GM10847 (cell line): ENCODE measurements around the gene AGTR1.

Experiments
- POLR2A ChIP-seq: IDR thresholded peaks from 2 replicates; pipeline ENCODE4 v1.6.1; 2011; ENCODE audit not compliant: insufficient read length; ENCODE audit errors: extremely low read depth

AGTR1 gene

DNA sequence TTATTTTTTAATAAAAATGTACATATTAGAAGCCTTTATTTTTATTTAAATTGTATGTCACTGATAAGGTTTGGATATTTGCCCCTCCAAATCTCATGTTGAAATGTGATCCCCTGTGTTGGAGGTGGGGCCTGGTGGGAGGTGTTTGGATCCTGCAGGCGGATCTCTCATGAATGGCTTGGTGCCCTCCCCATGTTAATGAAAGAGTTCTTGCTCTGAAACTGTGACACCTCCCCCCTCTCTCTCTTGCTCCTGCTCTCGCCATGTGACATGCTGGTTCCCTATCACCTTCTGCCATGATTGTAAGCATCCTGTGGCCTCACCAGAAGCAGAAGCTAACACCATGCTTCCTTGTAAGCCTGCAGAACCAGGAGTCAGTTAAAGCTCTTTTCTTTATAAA lies 13.0 kb downstream of the AGTR1 start:
- no peak for TF ChIP-seq POLR2A

DNA sequence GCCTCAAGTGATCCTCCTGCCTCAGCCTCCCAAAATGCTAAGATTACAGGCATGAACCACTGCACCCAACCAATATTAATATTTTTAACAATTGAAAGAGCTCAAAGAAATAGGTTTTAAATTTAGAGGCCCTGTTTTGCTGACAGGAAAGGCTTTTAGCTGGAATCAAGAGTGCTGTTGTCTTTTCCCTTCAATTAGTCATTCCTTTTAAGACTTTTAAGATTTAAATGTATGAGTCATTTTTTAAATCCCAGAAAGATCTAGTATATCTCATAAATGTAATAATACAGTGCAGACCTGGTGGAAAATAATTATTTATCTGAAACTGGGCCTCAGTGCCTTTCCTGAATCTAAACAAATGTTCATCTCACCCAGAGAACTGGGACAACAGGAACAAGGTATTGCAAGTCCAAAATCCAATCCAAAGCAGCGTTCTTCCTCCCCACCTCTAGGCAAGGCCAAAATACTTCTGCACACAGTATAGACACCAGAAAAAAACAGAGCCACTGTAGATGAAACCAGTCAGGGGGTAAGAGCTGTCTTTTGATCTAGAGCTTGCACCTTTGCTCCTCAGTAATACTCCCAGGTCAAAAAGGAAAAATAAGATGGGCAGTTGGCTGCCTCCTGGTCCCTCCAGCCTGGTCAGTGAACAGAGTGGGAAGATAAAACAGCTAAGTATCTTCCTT lies 14.4 kb downstream of the AGTR1 start:
- TF ChIP-seq POLR2A: no peak

DNA sequence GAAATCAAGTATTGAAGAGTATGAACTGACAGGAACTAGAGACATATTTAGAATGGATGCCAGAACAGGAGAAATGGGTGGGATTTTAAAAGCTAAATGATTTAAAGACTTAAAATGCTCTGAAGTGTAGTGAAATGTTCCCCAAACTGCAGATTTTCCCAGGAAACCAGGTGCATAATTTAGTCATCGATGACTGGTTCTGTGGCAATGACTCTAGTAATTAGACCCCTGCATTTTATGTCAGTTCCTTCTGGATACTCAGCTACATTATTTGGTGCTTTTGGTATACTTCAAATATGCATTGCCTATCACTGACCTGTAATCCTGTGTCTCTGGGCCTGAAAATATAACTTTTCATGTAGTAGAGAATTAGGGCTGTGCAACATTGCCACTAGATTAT lies 16.8 kb downstream of the AGTR1 start:
- no peak for TF ChIP-seq POLR2A

DNA sequence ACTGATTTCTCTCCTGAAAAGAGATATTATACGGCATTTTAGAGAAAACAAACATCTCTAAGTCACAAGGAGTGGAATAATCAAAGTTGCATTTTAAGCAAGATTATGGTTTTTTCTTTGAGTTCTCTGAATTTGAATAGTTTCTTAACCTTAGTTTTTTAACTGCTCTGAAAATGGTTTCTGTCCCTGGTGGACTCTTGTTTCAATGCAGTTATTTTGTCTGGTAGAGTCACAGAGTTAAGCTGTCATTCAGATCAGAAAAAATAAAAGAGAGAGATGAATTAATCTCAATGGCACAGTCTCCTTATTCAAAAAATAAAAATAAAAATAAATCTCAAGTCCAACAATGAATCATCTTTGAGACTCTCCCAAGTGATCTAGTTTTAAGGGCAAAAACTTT lies 19.0 kb downstream of the AGTR1 start:
- no peak for TF ChIP-seq POLR2A

DNA sequence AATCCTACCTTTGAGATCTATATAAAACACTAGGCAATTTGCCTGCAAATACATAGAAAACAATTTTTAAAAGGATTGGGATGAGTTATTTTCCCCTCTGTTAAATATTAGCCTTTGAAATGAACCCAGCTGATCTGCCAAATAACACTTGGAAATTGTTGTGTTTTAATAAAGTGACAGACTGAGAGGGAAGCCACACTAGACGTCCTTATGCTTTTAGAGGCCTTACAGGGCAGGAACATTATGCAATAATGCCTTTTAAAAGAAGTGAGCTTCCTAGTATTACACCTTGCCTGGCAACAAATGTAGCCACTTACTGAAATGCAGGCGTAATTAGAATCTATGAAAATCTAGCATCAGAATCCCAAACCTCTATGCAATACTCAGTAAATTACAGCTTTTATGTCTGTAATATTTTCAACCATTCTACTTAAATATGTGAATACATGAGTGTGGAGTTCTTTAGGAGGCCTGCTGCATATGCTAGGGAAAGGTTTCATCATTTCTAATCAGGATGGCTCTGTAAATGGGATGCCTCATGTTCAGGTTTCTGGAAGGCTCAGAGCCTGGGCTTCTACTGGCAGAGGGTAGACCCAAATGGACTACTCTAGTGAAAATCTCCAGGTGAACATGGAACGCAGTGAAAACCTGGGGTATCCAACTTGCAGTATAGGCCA lies 20.3 kb downstream of the AGTR1 start:
- no peak for TF ChIP-seq POLR2A

DNA sequence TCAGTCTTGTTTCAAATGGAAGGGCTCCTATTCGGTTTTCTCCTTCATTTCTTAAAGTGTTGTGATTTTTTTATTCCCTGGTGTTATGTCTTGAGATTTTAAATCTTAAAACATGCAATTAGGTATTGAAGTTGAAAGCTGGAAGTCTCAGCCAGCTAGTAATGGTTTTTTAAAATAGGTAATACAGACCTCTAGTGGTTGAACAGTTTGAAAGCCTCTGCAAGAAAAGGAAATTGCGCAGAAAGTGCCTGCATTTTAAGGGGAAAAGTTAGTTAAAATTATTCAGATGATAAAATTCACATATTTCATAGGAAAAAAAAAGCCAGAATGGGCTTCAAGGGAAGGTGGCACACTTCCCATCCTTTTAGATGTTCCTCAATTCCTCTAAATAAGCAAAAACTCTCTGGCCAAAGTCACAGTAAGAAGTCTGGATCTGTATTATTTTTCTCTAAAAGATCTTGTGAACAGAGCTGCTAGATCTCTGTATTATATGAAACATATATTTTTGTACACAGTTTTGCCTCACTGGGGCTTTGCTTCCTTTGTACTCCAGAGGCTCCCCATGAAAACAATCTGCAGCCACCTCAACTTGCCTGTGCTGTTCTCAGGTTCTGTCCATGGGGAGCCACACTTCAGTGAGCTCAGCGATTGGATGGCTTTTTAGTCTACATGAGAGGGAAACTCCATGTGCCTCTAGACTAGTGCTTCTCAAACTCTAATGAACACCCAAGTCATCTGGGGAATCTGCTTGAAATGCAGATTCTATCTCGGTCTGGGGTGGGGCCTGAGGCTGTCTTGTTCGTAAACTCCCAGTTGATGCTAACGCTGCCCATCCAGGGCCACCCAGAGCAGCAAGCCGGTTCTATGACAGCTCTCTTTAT lies 21.5 kb downstream of the AGTR1 start:
- TF ChIP-seq POLR2A: no peak

DNA sequence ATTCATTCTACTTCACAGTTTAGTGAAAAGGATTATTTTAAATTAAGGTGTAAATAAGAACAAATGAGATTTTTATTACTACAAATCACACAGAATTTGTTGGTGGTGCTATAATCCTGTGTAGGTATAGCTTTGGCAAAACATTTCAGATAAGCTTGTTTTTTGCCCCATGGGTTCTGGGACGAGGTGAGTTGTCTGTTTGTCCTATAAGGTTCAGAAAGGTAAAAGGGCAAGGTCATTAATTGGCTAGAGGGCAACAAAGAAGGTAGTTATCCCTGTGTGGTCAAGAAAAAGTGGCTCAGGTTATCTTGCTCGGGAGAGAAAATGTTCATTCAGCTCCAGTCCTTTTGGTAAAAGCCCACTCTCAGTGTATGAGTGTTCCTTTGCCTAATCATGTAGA lies 23.2 kb downstream of the AGTR1 start:
- TF ChIP-seq POLR2A: no peak

DNA sequence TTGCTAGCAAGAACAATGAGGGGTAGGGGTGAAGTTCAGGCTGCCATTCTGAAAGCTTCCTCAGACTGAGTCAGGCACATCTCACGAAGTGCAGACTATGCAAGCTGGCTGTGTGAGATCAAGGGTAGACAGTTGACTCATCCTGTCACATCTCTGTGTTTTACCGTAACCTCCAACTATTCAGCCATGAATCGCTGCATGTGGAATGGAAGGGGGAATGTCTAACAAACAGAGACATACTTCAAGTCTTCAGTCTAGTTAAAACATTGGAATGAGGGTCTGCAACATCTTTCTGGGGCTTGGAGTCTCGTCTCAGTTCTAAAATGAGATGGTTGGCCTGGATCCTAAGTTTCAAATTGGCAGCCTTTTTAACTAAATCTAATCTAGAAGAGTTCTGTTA lies 25.9 kb downstream of the AGTR1 start:
- TF ChIP-seq POLR2A: no peak

DNA sequence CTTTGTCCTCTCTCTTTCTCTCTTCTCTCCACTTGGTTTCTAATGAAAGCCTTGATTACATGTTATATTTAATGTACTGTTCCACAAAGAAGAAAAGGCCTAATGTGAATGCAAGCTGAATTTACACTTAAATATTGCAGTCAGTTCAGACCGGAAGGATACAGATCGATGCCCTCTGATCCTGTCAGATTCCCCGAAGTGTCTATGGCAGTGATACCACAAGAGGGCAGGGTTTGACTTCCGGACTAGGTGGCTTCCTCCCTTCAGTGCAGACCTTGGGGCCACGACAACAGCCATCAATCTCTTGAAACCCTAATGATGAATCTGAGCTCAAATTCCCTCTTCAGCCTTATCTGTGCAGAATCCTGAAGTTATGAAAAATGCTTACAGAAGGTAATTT lies 29.5 kb downstream of the AGTR1 start:
- no peak for TF ChIP-seq POLR2A

DNA sequence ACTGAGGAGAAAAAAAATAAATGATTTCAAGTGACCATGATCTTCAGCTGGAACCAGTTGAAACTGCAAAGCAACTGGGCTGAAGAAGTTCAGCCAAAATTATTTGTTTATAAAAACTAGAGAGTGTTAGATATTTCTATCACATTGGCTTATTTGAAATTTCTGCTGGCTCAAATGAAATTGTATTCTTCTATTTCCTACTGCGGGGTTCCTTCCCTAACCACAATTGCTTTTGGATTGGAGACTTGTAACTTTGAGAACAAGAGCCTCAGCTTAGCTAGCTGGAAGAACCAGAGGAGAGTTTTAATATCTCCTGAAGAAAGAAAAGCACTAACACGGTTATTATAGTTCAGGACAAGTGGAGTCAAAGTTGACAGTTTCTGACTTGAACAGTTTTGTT lies 31.1 kb downstream of the AGTR1 start:
- TF ChIP-seq POLR2A: no peak

DNA sequence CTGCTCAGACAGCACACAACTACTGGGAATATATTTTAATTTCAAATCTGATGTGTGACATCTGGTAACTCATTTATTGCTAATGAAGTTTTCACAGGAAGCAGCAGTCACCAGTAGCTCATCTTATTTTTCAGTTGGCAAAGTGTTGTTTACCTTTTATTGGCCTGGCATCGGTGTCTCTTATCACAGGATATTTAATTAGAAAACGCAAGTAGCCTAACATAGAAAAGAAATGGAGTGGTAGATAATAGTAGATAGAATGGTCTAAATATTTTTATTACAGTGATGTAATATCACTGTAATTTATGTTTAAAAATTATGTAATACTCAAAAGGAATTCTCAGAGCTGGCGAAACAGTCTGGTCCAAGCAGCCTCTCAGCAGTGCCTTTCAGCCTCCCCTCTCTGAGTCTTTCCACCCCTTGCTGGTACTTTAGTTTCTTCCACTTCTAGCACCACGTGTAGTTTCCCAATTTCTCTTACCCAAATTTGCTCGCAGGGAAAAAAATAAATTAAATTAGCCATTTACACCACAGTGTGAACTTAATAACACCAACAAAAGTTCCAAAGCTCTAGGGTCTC lies 31.9 kb downstream of the AGTR1 start:
- no peak for TF ChIP-seq POLR2A

DNA sequence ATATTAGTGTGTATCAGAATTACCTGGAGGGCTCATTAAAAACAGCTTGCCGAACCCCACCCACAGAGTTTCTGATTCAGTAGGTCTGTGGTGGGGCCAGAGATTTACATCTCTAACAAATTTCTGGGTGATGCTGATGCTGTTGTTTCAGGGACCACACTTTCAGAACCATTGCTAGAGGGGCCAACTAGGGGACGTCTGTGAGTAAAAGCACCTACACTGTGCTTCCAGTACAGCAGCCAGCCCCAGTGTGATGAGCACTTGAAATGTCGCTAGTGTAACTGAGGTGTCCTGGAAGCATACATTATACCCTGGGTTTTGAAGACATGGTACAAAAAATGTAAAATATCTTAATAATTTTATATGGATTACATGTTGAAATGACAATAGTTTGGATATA lies 33.0 kb downstream of the AGTR1 start:
- TF ChIP-seq POLR2A: no peak

DNA sequence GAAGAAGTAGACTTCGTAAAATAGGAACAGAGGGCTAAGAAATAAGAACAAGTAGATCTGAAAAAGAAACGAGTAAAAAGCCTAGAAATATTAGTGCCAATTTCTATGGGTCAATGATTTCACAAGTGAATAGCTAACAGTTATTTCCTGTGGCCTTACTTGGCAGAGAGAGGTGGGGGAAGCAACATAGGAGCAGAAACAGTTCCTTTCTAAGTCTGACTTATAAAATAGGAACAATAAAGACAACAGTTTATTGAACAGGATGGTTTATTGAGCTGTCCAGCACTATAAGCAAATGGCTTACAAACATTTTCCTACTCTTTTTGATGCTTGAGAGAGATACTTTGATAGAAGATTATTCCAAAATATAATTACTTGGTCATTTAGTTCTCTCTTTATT lies 37.9 kb downstream of the AGTR1 start:
- no peak for TF ChIP-seq POLR2A

DNA sequence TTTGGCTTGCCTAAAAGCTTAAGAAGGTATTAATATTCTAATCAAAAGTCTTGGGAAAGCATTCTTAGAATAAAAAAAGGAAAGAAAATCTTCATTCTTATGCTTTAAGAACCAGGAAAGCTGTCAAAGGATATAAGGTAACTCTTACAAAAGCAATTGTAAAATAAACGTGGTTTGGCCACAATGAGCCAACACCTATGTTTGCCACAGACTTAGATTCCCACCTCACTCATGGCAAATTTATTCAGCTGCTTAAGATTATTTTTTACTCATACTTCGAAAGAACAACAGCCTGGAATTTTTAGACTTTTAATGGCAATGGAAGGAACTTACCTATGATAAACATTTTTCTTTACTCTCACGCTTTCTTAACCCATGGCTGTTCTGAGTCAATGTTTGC lies 38.4 kb downstream of the AGTR1 start:
- TF ChIP-seq POLR2A: no peak

DNA sequence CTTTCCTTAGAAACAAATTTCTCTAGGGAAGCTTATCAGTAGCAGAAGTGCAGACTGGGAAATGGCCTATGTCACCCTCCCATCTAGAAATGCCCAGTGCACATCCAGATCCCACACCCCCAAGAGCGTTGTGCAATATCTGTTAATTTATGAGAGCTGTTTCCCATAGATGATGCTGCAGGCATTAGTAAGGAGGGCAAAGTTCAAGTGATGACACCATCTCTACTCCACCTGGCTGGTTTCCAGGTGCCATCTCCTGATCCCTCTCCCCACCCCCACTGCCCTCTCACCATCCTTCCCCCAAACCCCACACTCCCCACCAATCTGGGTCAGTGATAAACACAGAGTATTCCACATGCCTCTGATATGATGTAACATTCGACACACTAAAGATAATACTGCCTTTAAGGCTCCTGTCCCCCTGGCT lies 39.4 kb downstream of the AGTR1 start:
- TF ChIP-seq POLR2A: no peak

DNA sequence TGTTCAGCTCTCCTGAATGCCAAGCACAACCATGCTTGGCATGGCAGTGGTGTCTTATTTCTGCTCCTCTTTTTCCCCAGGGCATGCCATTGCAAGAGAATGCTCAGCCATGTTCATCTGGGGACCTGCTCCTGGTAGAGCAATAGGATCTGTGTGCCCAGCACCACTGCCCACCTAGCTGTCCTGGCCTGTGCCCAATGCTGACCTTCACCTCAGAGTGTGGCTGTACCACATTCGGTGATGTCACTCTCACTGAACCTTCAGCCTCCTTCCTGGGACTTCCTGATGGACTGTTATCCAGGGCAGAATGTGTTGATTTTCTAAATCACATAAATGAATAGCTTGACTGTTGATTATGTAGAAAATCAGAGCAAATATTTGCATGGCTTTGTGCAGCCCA lies 42.0 kb downstream of the AGTR1 start:
- no peak for TF ChIP-seq POLR2A
